Panc1 (cell line): ENCODE results near the gene CCDC8. TPM values are rescaled to one million over a fixed set of nuclear protein-coding genes. Genes with fewer than 3 reads are reported as not detected.

Source experiments
- ATAC-seq: fragments of 200-7000 bp; cut with Tn5 transposase; 2 replicates; pipeline ENCODE4 v1.9.1; 2020; ENCODE audit warnings: mild to moderate bottlenecking, moderate library complexity
- BruUV-seq: library from RNA; stranded (reverse); fragments of 400-500 nt; replicated peaks from 2 replicates; lab custom pipeline; 2021; lab: Mats Ljungman, UMichigan
- CTCF ChIA-PET: fragments of 300-600 bp; sonication (Branson Sonifier 250); formaldehyde crosslinking; loops from one replicate; lab custom pipeline; 2022; ENCODE audit warnings: antibody characterized with exemption; lab: Charles Lee
- POLR2A ChIA-PET: fragments of 300-600 bp; sonication (Branson Sonifier 250); formaldehyde crosslinking; loops from one replicate; lab custom pipeline; 2022; ENCODE audit warnings: antibody characterized with exemption; lab: Charles Lee
- DNase-seq: peaks from one replicate; pipeline ENCODE4 v3.0.0-alpha.2; 2010; ENCODE audit warnings: low read depth, low spot score
- H3K27ac ChIP-seq: 2 replicates; pipeline ENCODE4 v1.5.1; 2011; ENCODE audit warnings: mild to moderate bottlenecking, low read length, inconsistent platforms
- H3K27me3 ChIP-seq: fragments of 200-500 bp; sonication (Bioruptor generic); 2 replicates; pipeline ENCODE4 v1.6.0; 2014; ENCODE audit warnings: low read length, inconsistent platforms; ENCODE audit not compliant: control insufficient read depth, insufficient read depth
- H3K36me3 ChIP-seq: fragments of 200-500 bp; sonication (Bioruptor generic); 2 replicates; pipeline ENCODE4 v1.5.1; 2014; ENCODE audit warnings: inconsistent platforms, mild to moderate bottlenecking, low read length, moderate library complexity; ENCODE audit not compliant: control insufficient read depth, insufficient read depth
- H3K4me1 ChIP-seq: 2 replicates; pipeline ENCODE4 v1.5.1; 2011; ENCODE audit warnings: inconsistent platforms, mild to moderate bottlenecking, low read length, moderate library complexity; ENCODE audit not compliant: control insufficient read depth, insufficient read depth
- H3K4me3 ChIP-seq, 2 experiments: 2 replicates each; pipeline ENCODE4 v1.5.1; 2011 to 2012; ENCODE audit warnings: low read depth in 2 of 2, low read length in 2 of 2, mild to moderate bottlenecking in 2 of 2, inconsistent platforms in 1 of 2, moderate library complexity in 1 of 2
- H3K9me3 ChIP-seq: fragments of 200-500 bp; sonication (Bioruptor generic); 2 replicates; pipeline ENCODE4 v1.5.1; 2014; ENCODE audit warnings: low read depth, mild to moderate bottlenecking, inconsistent platforms, low read length, moderate library complexity; ENCODE audit not compliant: control insufficient read depth, insufficient read depth
- CTCF ChIP-seq: fragments of 450-650 bp; IDR thresholded peaks from 2 replicates; pipeline ENCODE4 v1.5.1; 2017; ENCODE audit warnings: mild to moderate bottlenecking
- POLR2AphosphoS5 ChIP-seq: IDR thresholded peaks from 2 replicates; pipeline ENCODE4 v1.6.1; 2012; ENCODE audit warnings: mild to moderate bottlenecking, low read depth, low read length, moderate library complexity
- REST ChIP-seq, 2 experiments: IDR thresholded peaks; 2 replicates each; pipeline ENCODE4 v1.6.1; 2011 to 2012; ENCODE audit warnings: low read depth in 2 of 2, control low read depth in 1 of 2, low read length in 1 of 2, mild to moderate bottlenecking in 1 of 2, moderate library complexity in 1 of 2; ENCODE audit not compliant: insufficient read depth in 1 of 2
- SIN3A ChIP-seq: IDR thresholded peaks from 2 replicates; pipeline ENCODE4 v1.6.1; 2012; ENCODE audit warnings: low read depth, mild to moderate bottlenecking, low read length, moderate library complexity, borderline replicate concordance; ENCODE audit not compliant: insufficient read depth
- TCF7L2 ChIP-seq: IDR thresholded peaks from 2 replicates; pipeline ENCODE4 v1.6.1; 2011; ENCODE audit warnings: mild to moderate bottlenecking, low read depth, low read length, inconsistent platforms
- in situ Hi-C: cut with HindIII; loops from 2 replicates; pipeline ENCODE4 v1.10.0; 2016; ENCODE audit warnings: low sequenced_read_pairs, low pct_unique_long_range_greater_than_20kb
- intact Hi-C: fragments of 100-400 bp; cut with micrococcal nuclease; formaldehyde crosslinking; loops from one replicate; pipeline ENCODE4 v1.10.0; 2022; ENCODE audit not compliant: unreplicated experiment
- total RNA-seq: library from RNA; stranded (reverse); gene quantifications from one replicate; pipeline ENCODE4 v1.2.1, GENCODE V29; 2021; ENCODE audit not compliant: unreplicated experiment

The CCDC8 gene
- total RNA-seq, 1 experiment from 2014 or later, result 5.4 TPM

- Histone ChIP-seq H3K4me1 (no peaks in the 10 kb centered on the region), H3K27me3 (no peaks in the 10 kb centered on the region), H3K27ac (no peak overlapping the region), H3K36me3 (no peaks in the 10 kb centered on the region), H3K4me3 (no peak overlapping the region), H3K9me3 (no peaks in the 10 kb centered on the region)
- intact Hi-C loops, result no loop called here
- in situ Hi-C loops, result no loop called here
- DNase-seq, result no peak
- no peak for TF ChIP-seq SIN3A
- no peak for TF ChIP-seq REST (IDR thresholded peaks at IDR 0.05; ENCODE audit: insufficient read depth in 1 of 2, low read depth in 2 of 2, low read length in 1 of 2)
- TF ChIP-seq TCF7L2, result no peak
- no peak for TF ChIP-seq CTCF
- TF ChIP-seq POLR2AphosphoS5, result no peak
- no peak for ATAC-seq
- BruUV-seq, result no TSS peak
- ChIA-PET POLR2A (interaction anchor here (0.6 to 0.7 kb wide), 3 partner anchors 17 to 515 kb away, joined by 3 to 9 read pairs (median 3); no protein-coding TSS in a partner anchor), CTCF (no interaction called here)
Observed at GRCh38 chr19:46460981-46461380, 47.6 kb upstream of the CCDC8 start.

- no TSS peak for BruUV-seq
- TF ChIP-seq REST (IDR thresholded peaks at IDR 0.05; ENCODE audit: insufficient read depth in 1 of 2, low read depth in 2 of 2, low read length in 1 of 2) (no peak), TCF7L2 (no peak), CTCF (no peak), POLR2AphosphoS5 (no peak), SIN3A (no peak)
- DNase-seq (no peak), ATAC-seq (no peak)
- Histone ChIP-seq H3K36me3 (no peaks in the 10 kb centered on the region), H3K9me3 (no peaks in the 10 kb centered on the region), H3K4me3 (no peak overlapping the region), H3K27me3 (no peaks in the 10 kb centered on the region), H3K27ac (no peak overlapping the region), H3K4me1 (no peaks in the 10 kb centered on the region)
- in situ Hi-C loops, result no loop called here
- ChIA-PET POLR2A (no interaction called here), CTCF (interaction anchor here (0.6 kb wide), 1 partner anchor 102 kb away, joined by 3 read pairs; no protein-coding TSS in a partner anchor)
- intact Hi-C loops, result no loop called here
Observed at GRCh38 chr19:46460055-46460454, 46.7 kb upstream of the CCDC8 start.
